HCT116 (cell line): ENCODE results near the gene GRM4. TPM values are rescaled to one million over a fixed set of nuclear protein-coding genes. Genes with fewer than 3 reads are reported as not detected.

ENCODE experiments used
- ATAC-seq: fragments of 200-7000 bp; cut with Tn5 transposase; 2 replicates; pipeline ENCODE4 v1.9.1; 2020; ENCODE audit warnings: mild to moderate bottlenecking, moderate library complexity
- BruUV-seq: library from RNA; stranded (reverse); fragments of 400-500 nt; replicated peaks from 2 replicates; lab custom pipeline; 2021; lab: Mats Ljungman, UMichigan
- CTCF ChIA-PET: fragments of 300-600 bp; sonication (Branson Sonifier 250); formaldehyde crosslinking; loops from one replicate; lab custom pipeline; 2021; ENCODE audit warnings: antibody characterized with exemption; lab: Charles Lee
- POLR2A ChIA-PET: fragments of 300-600, 350-600 bp; sonication (Branson Sonifier 250); formaldehyde crosslinking; loops from one replicate; lab custom pipeline; 2021; ENCODE audit warnings: antibody characterized with exemption; lab: Charles Lee
- RAD21 ChIA-PET, 2 experiments: fragments of 300-600 bp; sonication (Branson Sonifier 250); formaldehyde crosslinking; loops; one replicate each; lab custom pipeline; 2023; ENCODE audit warnings: low total read pairs in 2 of 2; ENCODE audit not compliant: uncharacterized antibody in 2 of 2, unreplicated experiment in 2 of 2, low non-redundant PET in 1 of 2; lab: Charles Lee
- DNase-seq: peaks from one replicate; pipeline ENCODE4 v3.0.0-alpha.2; 2010; ENCODE audit warnings: low read depth, low spot score
- H2AFZ ChIP-seq: fragments of 200-600 bp; shearing (Covaris generic), sonication (generic); 2 replicates; pipeline ENCODE4 v1.6.1; 2017; ENCODE audit warnings: low read depth, mixed run types, mixed read lengths, antibody characterized with exemption, low read length; ENCODE audit not compliant: poor library complexity, severe bottlenecking
- H3K27ac ChIP-seq: 2 replicates; pipeline ENCODE4 v1.5.1; 2012; ENCODE audit warnings: low read depth, low read length
- H3K27me3 ChIP-seq: fragments of 200-600 bp; sonication (generic); 2 replicates; pipeline ENCODE4 v1.6.1; 2016; ENCODE audit warnings: mixed run types, low read length, mixed read lengths; ENCODE audit not compliant: insufficient read depth
- H3K36me3 ChIP-seq, 2 experiments: fragments of 200-500 bp in 1 of 2; fragments of 200-600 bp in 1 of 2; sonication (Bioruptor generic) in 1 of 2; sonication (generic) in 1 of 2; 2 replicates each; pipeline versions ENCODE4 v1.5.1 to v1.6.1; 2014 to 2016; ENCODE audit warnings: low read length in 2 of 2, inconsistent platforms in 1 of 2, mixed read lengths in 1 of 2, mixed run types in 1 of 2; ENCODE audit not compliant: insufficient read depth in 2 of 2, control insufficient read depth in 1 of 2
- H3K4me1 ChIP-seq, 2 experiments: fragments of 200-600 bp in 1 of 2; sonication (generic) in 1 of 2; 2 replicates each; pipeline versions ENCODE4 v1.5.1 to v1.6.1; 2012 to 2017; ENCODE audit warnings: low read length in 2 of 2, inconsistent platforms in 1 of 2, mild to moderate bottlenecking in 1 of 2, mixed read lengths in 1 of 2, mixed run types in 1 of 2, moderate library complexity in 1 of 2; ENCODE audit not compliant: insufficient read depth in 2 of 2, control insufficient read depth in 1 of 2
- H3K4me2 ChIP-seq: fragments of 200-600 bp; sonication (generic); 2 replicates; pipeline ENCODE4 v1.6.1; 2017; ENCODE audit warnings: mixed run types, low read length, mixed read lengths
- H3K4me3 ChIP-seq, 2 experiments: fragments of 200-600 bp in 1 of 2; sonication (generic) in 1 of 2; replicated peaks in 1 of 2; 2 replicates each; pipeline ENCODE4 v1.5.1; 2011 to 2016; ENCODE audit warnings: low read length in 2 of 2, control low read depth in 1 of 2, low read depth in 1 of 2, mild to moderate bottlenecking in 1 of 2, mixed read lengths in 1 of 2, mixed run types in 1 of 2
- H3K79me2 ChIP-seq: fragments of 200-600 bp; sonication (generic); 2 replicates; pipeline ENCODE4 v1.6.1; 2017; ENCODE audit warnings: mild to moderate bottlenecking, mixed run types, low read length, moderate library complexity, mixed read lengths; ENCODE audit not compliant: insufficient read depth
- H3K9ac ChIP-seq: fragments of 200-600 bp; sonication (generic); 2 replicates; pipeline ENCODE4 v1.6.1; 2016; ENCODE audit warnings: low read length, mixed read lengths
- H3K9me2 ChIP-seq: fragments of 200-600 bp; sonication (generic), shearing (Covaris generic); 2 replicates; pipeline ENCODE4 v1.6.1; 2017; ENCODE audit warnings: mixed run types, mild to moderate bottlenecking, moderate library complexity; ENCODE audit not compliant: insufficient read depth
- H3K9me3 ChIP-seq, 2 experiments: fragments of 200-500 bp in 1 of 2; fragments of 200-600 bp in 1 of 2; sonication (Bioruptor generic) in 1 of 2; sonication (generic) in 1 of 2; 2 replicates each; pipeline ENCODE4 v1.6.1; 2014 to 2017; ENCODE audit warnings: low read length in 2 of 2, mixed read lengths in 2 of 2, inconsistent platforms in 1 of 2, low read depth in 1 of 2, mild to moderate bottlenecking in 1 of 2, mixed run types in 1 of 2, moderate library complexity in 1 of 2; ENCODE audit not compliant: control insufficient read depth in 1 of 2, insufficient read depth in 1 of 2
- H4K20me1 ChIP-seq: fragments of 200-600 bp; sonication (generic), shearing (Covaris generic); 2 replicates; pipeline ENCODE4 v1.6.1; 2017; ENCODE audit warnings: mixed run types, mild to moderate bottlenecking, moderate library complexity; ENCODE audit not compliant: insufficient read depth
- ATF3 ChIP-seq: IDR thresholded peaks from 2 replicates; pipeline ENCODE4 v1.6.1; 2012
- CEBPB ChIP-seq: IDR thresholded peaks from 2 replicates; pipeline ENCODE4 v1.6.1; 2012; ENCODE audit warnings: low read depth
- EZH2phosphoT487 ChIP-seq: fragments of 200-600 bp; IDR thresholded peaks from 2 replicates; pipeline ENCODE4 v1.6.1; 2018; ENCODE audit warnings: antibody characterized with exemption, borderline replicate concordance
- JUND ChIP-seq: IDR thresholded peaks from 2 replicates; pipeline ENCODE4 v1.6.1; 2012
- POLR2A ChIP-seq: IDR thresholded peaks from 2 replicates; pipeline ENCODE4 v1.7.0; 2011; ENCODE audit warnings: borderline replicate concordance; ENCODE audit not compliant: insufficient read depth, insufficient read length; ENCODE audit errors: extremely low read depth
- SIN3A ChIP-seq: IDR thresholded peaks from 2 replicates; pipeline ENCODE4 v1.6.1; 2012; ENCODE audit warnings: low read depth
- SP1 ChIP-seq: IDR thresholded peaks from 2 replicates; pipeline ENCODE4 v1.6.1; 2012; ENCODE audit warnings: low read depth
- YY1 ChIP-seq: IDR thresholded peaks from 2 replicates; pipeline ENCODE4 v1.6.1; 2011; ENCODE audit warnings: low read length, low read depth, moderate library complexity, mild to moderate bottlenecking; ENCODE audit not compliant: insufficient replicate concordance; ENCODE audit errors: extremely low read depth
- ZFX ChIP-seq: fragments of 450-650 bp; IDR thresholded peaks from 2 replicates; pipeline ENCODE4 v1.6.1; 2017
- intact Hi-C: fragments of 100-400 bp; cut with micrococcal nuclease; formaldehyde crosslinking; loops from 2 replicates; pipeline ENCODE4 v1.10.0; 2022
- total RNA-seq: library from RNA; stranded (reverse); gene quantifications from one replicate; pipeline ENCODE4 v1.2.1, GENCODE V29; 2021; ENCODE audit not compliant: unreplicated experiment
- TF ChIP-seq, protein P1 (sequence below): IDR thresholded peaks from 2 replicates; pipeline ENCODE4 v1.6.1; 2012
- TF ChIP-seq, protein P2 (sequence below), 3 experiments: fragments of 200-600 bp in 1 of 3; sonication (generic) in 1 of 3; IDR thresholded peaks in 2 of 3; conservative IDR thresholded peaks in 1 of 3; 2 replicates each; pipeline ENCODE4 v1.5.1; 2012 to 2017; ENCODE audit warnings: low read depth in 2 of 3, low read length in 2 of 3, antibody characterized with exemption in 1 of 3, borderline replicate concordance in 1 of 3, control low read depth in 1 of 3, mild to moderate bottlenecking in 1 of 3, mixed read lengths in 1 of 3, mixed run types in 1 of 3, moderate library complexity in 1 of 3; ENCODE audit not compliant: insufficient read depth in 1 of 3
- TF ChIP-seq, protein P3 (sequence below): IDR thresholded peaks from 2 replicates; pipeline ENCODE4 v1.6.1; 2011; ENCODE audit warnings: mild to moderate bottlenecking, low read length, moderate library complexity; ENCODE audit not compliant: insufficient replicate concordance; ENCODE audit errors: extremely low read depth

GRM4 gene
- total RNA-seq, 1 experiment from 2014 or later = 2.6 TPM

DNA sequence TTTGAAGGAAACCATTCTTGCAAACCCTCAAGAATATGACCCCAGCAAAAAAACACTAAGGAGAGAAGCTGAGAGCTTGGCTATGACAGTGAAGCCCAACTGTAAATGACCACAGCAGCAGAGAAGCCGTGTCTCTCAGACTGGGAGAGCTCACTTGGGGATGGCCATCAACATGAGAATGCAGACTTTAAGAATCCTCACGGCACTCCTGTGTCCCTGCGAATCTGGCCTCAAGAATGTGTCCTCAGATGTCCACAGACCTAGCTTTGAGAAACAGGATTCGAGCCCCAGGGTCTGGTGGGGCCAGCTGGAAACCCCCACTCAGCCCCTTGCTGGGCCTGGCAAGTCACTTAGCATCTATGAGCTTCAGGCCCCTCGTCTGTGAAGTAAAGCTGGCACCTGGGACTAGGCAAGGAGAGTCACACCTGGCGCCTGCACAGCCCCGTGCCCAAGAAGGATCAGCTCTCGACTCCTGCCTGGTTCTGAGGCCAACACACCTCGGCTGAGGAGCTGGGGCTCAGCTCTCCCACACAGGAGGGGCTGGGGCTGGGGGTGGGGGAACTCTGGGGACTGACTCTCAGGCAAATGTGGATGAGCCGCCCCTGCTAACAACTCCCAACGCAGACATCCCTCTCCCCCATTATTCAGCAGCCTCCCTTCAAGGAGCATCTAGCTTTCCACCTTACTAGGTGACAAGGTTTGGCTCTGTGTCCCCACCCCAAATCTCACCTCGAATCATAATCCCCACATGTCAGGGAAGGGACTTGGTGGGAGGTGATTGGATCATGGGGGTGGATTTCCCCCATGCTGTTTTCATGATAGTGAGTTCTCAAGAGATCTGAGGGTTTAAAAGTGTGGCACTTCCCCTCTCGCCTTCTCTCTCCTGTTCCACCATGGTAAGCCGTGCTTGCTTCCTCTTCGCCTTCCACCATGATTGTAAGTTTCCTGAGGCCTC, 97.7 kb downstream of the GRM4 start:
- no peak overlapping the region for H3K4me3 ChIP-seq
- H3K36me3 ChIP-seq = no peaks in the 10 kb centered on the region
- H3K27me3 ChIP-seq = no peaks in the 10 kb centered on the region
- intact Hi-C loops = no loop called here
- no peak for ATAC-seq
- ChIA-PET RAD21 (no interaction called here), POLR2A (no interaction called here), CTCF (interaction anchor here (0.7 to 1.8 kb wide), 2 partner anchors 21 to 90 kb away, joined by 4 to 5 read pairs; no protein-coding TSS in a partner anchor)
- H3K79me2 ChIP-seq = no peaks in the 10 kb centered on the region
- no peaks in the 10 kb centered on the region for H4K20me1 ChIP-seq
- H3K9me2 ChIP-seq = no peaks in the 10 kb centered on the region
- H3K9me3 ChIP-seq = no peaks in the 10 kb centered on the region
- H2AFZ ChIP-seq = no peak overlapping the region
- H3K27ac ChIP-seq = no peak overlapping the region
- H3K4me2 ChIP-seq = no peak overlapping the region
- BruUV-seq = no TSS peak
- no peak for TF ChIP-seq POLR2A
- no peak for TF ChIP-seq SIN3A
- TF ChIP-seq, protein P1, sequence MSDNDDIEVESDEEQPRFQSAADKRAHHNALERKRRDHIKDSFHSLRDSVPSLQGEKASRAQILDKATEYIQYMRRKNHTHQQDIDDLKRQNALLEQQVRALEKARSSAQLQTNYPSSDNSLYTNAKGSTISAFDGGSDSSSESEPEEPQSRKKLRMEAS = no peak
- no peak for TF ChIP-seq CEBPB
- TF ChIP-seq SP1 = no peak
- TF ChIP-seq, protein P2, sequence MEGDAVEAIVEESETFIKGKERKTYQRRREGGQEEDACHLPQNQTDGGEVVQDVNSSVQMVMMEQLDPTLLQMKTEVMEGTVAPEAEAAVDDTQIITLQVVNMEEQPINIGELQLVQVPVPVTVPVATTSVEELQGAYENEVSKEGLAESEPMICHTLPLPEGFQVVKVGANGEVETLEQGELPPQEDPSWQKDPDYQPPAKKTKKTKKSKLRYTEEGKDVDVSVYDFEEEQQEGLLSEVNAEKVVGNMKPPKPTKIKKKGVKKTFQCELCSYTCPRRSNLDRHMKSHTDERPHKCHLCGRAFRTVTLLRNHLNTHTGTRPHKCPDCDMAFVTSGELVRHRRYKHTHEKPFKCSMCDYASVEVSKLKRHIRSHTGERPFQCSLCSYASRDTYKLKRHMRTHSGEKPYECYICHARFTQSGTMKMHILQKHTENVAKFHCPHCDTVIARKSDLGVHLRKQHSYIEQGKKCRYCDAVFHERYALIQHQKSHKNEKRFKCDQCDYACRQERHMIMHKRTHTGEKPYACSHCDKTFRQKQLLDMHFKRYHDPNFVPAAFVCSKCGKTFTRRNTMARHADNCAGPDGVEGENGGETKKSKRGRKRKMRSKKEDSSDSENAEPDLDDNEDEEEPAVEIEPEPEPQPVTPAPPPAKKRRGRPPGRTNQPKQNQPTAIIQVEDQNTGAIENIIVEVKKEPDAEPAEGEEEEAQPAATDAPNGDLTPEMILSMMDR (IDR thresholded peaks at IDR 0.05 in 2 of 3, conservative IDR thresholded peaks at IDR 0.05 in 1 of 3; ENCODE audit: borderline replicate concordance in 1 of 3, insufficient read depth in 1 of 3, low read depth in 2 of 3, low read length in 2 of 3) = no peak
- TF ChIP-seq ZFX = no peak
- no peak for TF ChIP-seq EZH2phosphoT487
- TF ChIP-seq, protein P3, sequence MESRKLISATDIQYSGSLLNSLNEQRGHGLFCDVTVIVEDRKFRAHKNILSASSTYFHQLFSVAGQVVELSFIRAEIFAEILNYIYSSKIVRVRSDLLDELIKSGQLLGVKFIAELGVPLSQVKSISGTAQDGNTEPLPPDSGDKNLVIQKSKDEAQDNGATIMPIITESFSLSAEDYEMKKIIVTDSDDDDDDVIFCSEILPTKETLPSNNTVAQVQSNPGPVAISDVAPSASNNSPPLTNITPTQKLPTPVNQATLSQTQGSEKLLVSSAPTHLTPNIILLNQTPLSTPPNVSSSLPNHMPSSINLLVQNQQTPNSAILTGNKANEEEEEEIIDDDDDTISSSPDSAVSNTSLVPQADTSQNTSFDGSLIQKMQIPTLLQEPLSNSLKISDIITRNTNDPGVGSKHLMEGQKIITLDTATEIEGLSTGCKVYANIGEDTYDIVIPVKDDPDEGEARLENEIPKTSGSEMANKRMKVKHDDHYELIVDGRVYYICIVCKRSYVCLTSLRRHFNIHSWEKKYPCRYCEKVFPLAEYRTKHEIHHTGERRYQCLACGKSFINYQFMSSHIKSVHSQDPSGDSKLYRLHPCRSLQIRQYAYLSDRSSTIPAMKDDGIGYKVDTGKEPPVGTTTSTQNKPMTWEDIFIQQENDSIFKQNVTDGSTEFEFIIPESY = no peak
- no peak for TF ChIP-seq JUND
- no peak for TF ChIP-seq ATF3
- TF ChIP-seq YY1 = no peak
- no peak overlapping the region for H3K9ac ChIP-seq
- no peak for DNase-seq
- H3K4me1 ChIP-seq = no peaks in the 10 kb centered on the region
